Posterior cingulate gyrus (tissue), 11 donors: ENCODE results near the gene INPP4B.
A peak's percentile ranks its signal among the peaks of the same experiment; 100 is the strongest.

Experiments used
- DNase-seq, 10 donors: peaks; one replicate each; pipeline versions ENCODE4 v3.0.0 to v3.0.0-alpha.2; 2020 to 2021; ENCODE audit warnings: mixed read lengths in 3 of 10
- intact Hi-C: fragments of 100-400 bp; cut with DNase I; formaldehyde crosslinking; loops from one replicate; pipeline ENCODE4 v1.15.1; 2023

INPP4B gene

GRCh38 chr4:142126890-142127497 lies 719.1 kb downstream of the INPP4B start:
- intact Hi-C loops: loop anchor here (2.0 to 10.0 kb wide), 2 partner anchors 716 to 898 kb away; no protein-coding TSS in a partner anchor
- DNase-seq: peak in 4 of 10 donors; percentile 20 to 52 (median 38)

- no peak for DNase-seq
- intact Hi-C loops: loop anchor here (10.0 kb wide), 1 partner anchor 900 kb away; no protein-coding TSS in a partner anchor
These were observed 721.2 kb downstream of the INPP4B start for GRCh38 chr4:142124874-142125273.

GRCh38 chr4:142121448-142122350 lies 724.4 kb downstream of the INPP4B start:
- intact Hi-C loops: loop anchor here (10.0 kb wide), 1 partner anchor 903 kb away; no protein-coding TSS in a partner anchor

GRCh38 chr4:142120921-142121320 lies 725.2 kb downstream of the INPP4B start:
- no peak for DNase-seq
- intact Hi-C loops: loop anchor here (10.0 kb wide), 1 partner anchor 904 kb away; no protein-coding TSS in a partner anchor

More at GRCh38 chr4:142121448-142122350, 724.4 kb downstream of the INPP4B start:
- no peak for DNase-seq

- intact Hi-C loops: no loop called here
These were observed 733.6 kb downstream of the INPP4B start for GRCh38 chr4:142112451-142112850.

GRCh38 chr4:142110136-142110535 lies 736.0 kb downstream of the INPP4B start:
- intact Hi-C loops: no loop called here
- no peak for DNase-seq

More at GRCh38 chr4:142112451-142112850, 733.6 kb downstream of the INPP4B start:
- no peak for DNase-seq

GRCh38 chr4:142104041-142104440 lies 742.1 kb downstream of the INPP4B start:
- DNase-seq: no peak
- intact Hi-C loops: no loop called here

- intact Hi-C loops: no loop called here
- no peak for DNase-seq
These were observed 744.7 kb downstream of the INPP4B start for GRCh38 chr4:142101401-142101800.

- no peak for DNase-seq
- intact Hi-C loops: no loop called here
These were observed 745.2 kb downstream of the INPP4B start for GRCh38 chr4:142100941-142101340.

GRCh38 chr4:142098900-142099545 lies 747.1 kb downstream of the INPP4B start:
- intact Hi-C loops: no loop called here
- no peak for DNase-seq

- intact Hi-C loops: no loop called here
- no peak for DNase-seq
These were observed 747.7 kb downstream of the INPP4B start for GRCh38 chr4:142098380-142098779.

- intact Hi-C loops: no loop called here
- DNase-seq: no peak
These were observed 749.1 kb downstream of the INPP4B start for GRCh38 chr4:142097015-142097414.

GRCh38 chr4:142095886-142096605 lies 750.1 kb downstream of the INPP4B start:
- intact Hi-C loops: no loop called here
- no peak for DNase-seq

- intact Hi-C loops: no loop called here
- no peak for DNase-seq
These were observed 753.2 kb downstream of the INPP4B start for GRCh38 chr4:142092941-142093340.

GRCh38 chr4:142091691-142092182 lies 754.4 kb downstream of the INPP4B start:
- DNase-seq: no peak
- intact Hi-C loops: no loop called here

GRCh38 chr4:142091085-142091513 lies 755.0 kb downstream of the INPP4B start:
- intact Hi-C loops: no loop called here

GRCh38 chr4:142088906-142089305 lies 757.2 kb downstream of the INPP4B start:
- intact Hi-C loops: no loop called here
- DNase-seq: no peak

More at GRCh38 chr4:142091085-142091513, 755.0 kb downstream of the INPP4B start:
- DNase-seq: no peak

- intact Hi-C loops: no loop called here
- no peak for DNase-seq
These were observed 760.4 kb downstream of the INPP4B start for GRCh38 chr4:142085513-142086292.

- intact Hi-C loops: no loop called here
- no peak for DNase-seq
These were observed 762.8 kb downstream of the INPP4B start for GRCh38 chr4:142083264-142083663.
